Measurements from ENCODE around the gene DRAP1. TPM values are rescaled to one million over a fixed set of nuclear protein-coding genes. Genes with fewer than 3 reads are reported as not detected.

Gene DRAP1
- total RNA-seq, 2 experiments from 2014 or later, result 68.2 to 93.2 TPM

DNA sequence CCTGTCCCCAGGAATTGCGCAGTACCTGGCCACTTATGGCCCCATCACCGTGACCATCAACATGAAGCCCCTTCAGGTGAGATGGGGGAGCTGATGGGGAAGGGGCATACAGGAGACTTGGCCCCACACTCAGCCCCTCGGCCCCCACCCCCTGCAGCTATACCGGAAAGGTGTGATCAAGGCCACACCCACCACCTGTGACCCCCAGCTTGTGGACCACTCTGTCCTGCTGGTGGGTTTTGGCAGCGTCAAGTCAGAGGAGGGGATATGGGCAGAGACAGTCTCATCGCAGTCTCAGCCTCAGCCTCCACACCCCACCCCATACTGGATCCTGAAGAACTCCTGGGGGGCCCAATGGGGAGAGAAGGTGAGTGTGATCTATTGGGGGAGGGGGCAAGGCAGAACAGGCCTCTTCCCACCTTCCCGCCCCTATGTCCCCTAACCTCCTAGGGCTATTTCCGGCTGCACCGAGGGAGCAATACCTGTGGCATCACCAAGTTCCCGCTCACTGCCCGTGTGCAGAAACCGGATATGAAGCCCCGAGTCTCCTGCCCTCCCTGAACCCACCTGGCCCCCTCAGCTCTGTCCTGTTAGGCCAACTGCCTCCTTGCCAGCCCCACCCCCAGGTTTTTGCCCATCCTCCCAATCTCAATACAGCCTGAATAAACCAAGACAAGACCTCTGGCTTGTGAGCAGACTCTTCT, 36.0 kb upstream of the DRAP1 start:
- Histone ChIP-seq H3K27ac (ENCODE audit: low read depth, low read length, poor library complexity, severe bottlenecking) (no peak overlapping the region), H3K4me3 (ENCODE audit: low read depth, low read length, poor library complexity, severe bottlenecking) (no peak overlapping the region), H3K9me3 (ENCODE audit: low read length) (no peaks in the 10 kb centered on the region), H3K36me3 (ENCODE audit: insufficient read depth, low read length) (peaks cover 53% of the 10 kb centered on the region), H2AFZ (ENCODE audit: low read length) (no peak overlapping the region), H3K79me2 (ENCODE audit: insufficient read depth, low read depth, low read length) (peaks cover 16% of the 10 kb centered on the region; the same call in 1 of the 2 replicates), H3K4me1 (ENCODE audit: insufficient read depth, low read length, poor library complexity, severe bottlenecking) (peaks cover 33% of the 10 kb centered on the region), H3K9me2 (ENCODE audit: insufficient read depth, low read length) (no peaks in the 10 kb centered on the region), H4K20me1 (ENCODE audit: insufficient read depth, low read length) (no peaks in the 10 kb centered on the region), H3K4me2 (ENCODE audit: low read length) (no peak overlapping the region)
- ChIA-PET CTCF (ENCODE audit: unreplicated experiment) (no interaction called here), POLR2A (no interaction called here)
- TF ChIP-seq CTCF (conservative IDR thresholded peaks at IDR 0.05; ENCODE audit: low read length) (no peak), EZH2phosphoT487 (IDR thresholded peaks at IDR 0.05; ENCODE audit: borderline replicate concordance, low read depth, low read length) (no peak)
- no TSS peak for BruUV-seq (replicated peaks)
- no peak for DNase-seq (ENCODE audit: low spot score)
- intact Hi-C loops (cut with micrococcal nuclease; ENCODE audit: unreplicated experiment), result no loop called here

GRCh38 chr11:65883786-65884715, 35.2 kb upstream of the DRAP1 start:
- Histone ChIP-seq H4K20me1 (ENCODE audit: insufficient read depth, low read length) (no peaks in the 10 kb centered on the region), H3K4me1 (ENCODE audit: insufficient read depth, low read length, poor library complexity, severe bottlenecking) (peaks cover 38% of the 10 kb centered on the region), H3K36me3 (ENCODE audit: insufficient read depth, low read length) (peaks cover 53% of the 10 kb centered on the region), H3K4me3 (ENCODE audit: low read depth, low read length, poor library complexity, severe bottlenecking) (no peak overlapping the region), H3K27ac (ENCODE audit: low read depth, low read length, poor library complexity, severe bottlenecking) (no peak overlapping the region), H3K9me3 (ENCODE audit: low read length) (no peaks in the 10 kb centered on the region), H2AFZ (ENCODE audit: low read length) (no peak overlapping the region), H3K79me2 (ENCODE audit: insufficient read depth, low read depth, low read length) (peaks cover 16% of the 10 kb centered on the region; the same call in 1 of the 2 replicates), H3K9me2 (ENCODE audit: insufficient read depth, low read length) (no peaks in the 10 kb centered on the region), H3K4me2 (ENCODE audit: low read length) (no peak overlapping the region)
- ChIA-PET CTCF (ENCODE audit: unreplicated experiment) (interaction anchor here (0.6 to 0.7 kb wide), 4 partner anchors 10 to 104 kb away, joined by 3 to 5 read pairs (median 3); no protein-coding TSS in a partner anchor), POLR2A (interaction anchor here (0.6 to 1.2 kb wide), 5 partner anchors 10 to 220 kb away, joined by 3 to 7 read pairs (median 3); partner anchors contain the start of gene MUS81)
- BruUV-seq (replicated peaks), result no TSS peak
- DNase-seq (ENCODE audit: low spot score), result no peak
- intact Hi-C loops (cut with micrococcal nuclease; ENCODE audit: unreplicated experiment), result loop anchor here (1.0 kb wide), 1 partner anchor 105 kb away; no protein-coding TSS in a partner anchor
- no peak for TF ChIP-seq EZH2phosphoT487 (IDR thresholded peaks at IDR 0.05; ENCODE audit: borderline replicate concordance, low read depth, low read length)
- TF ChIP-seq CTCF (conservative IDR thresholded peaks at IDR 0.05; ENCODE audit: low read length), result no peak

Measured in OCI-LY7 (cell line).